ENCODE results near the gene HBP1. TPM values are rescaled to one million over a fixed set of nuclear protein-coding genes. Genes with fewer than 3 reads are reported as not detected.

The HBP1 gene, protein sequence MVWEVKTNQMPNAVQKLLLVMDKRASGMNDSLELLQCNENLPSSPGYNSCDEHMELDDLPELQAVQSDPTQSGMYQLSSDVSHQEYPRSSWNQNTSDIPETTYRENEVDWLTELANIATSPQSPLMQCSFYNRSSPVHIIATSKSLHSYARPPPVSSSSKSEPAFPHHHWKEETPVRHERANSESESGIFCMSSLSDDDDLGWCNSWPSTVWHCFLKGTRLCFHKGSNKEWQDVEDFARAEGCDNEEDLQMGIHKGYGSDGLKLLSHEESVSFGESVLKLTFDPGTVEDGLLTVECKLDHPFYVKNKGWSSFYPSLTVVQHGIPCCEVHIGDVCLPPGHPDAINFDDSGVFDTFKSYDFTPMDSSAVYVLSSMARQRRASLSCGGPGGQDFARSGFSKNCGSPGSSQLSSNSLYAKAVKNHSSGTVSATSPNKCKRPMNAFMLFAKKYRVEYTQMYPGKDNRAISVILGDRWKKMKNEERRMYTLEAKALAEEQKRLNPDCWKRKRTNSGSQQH
- total RNA-seq, result 10 to 100 TPM; 41.8 to 42.2 TPM

DNA sequence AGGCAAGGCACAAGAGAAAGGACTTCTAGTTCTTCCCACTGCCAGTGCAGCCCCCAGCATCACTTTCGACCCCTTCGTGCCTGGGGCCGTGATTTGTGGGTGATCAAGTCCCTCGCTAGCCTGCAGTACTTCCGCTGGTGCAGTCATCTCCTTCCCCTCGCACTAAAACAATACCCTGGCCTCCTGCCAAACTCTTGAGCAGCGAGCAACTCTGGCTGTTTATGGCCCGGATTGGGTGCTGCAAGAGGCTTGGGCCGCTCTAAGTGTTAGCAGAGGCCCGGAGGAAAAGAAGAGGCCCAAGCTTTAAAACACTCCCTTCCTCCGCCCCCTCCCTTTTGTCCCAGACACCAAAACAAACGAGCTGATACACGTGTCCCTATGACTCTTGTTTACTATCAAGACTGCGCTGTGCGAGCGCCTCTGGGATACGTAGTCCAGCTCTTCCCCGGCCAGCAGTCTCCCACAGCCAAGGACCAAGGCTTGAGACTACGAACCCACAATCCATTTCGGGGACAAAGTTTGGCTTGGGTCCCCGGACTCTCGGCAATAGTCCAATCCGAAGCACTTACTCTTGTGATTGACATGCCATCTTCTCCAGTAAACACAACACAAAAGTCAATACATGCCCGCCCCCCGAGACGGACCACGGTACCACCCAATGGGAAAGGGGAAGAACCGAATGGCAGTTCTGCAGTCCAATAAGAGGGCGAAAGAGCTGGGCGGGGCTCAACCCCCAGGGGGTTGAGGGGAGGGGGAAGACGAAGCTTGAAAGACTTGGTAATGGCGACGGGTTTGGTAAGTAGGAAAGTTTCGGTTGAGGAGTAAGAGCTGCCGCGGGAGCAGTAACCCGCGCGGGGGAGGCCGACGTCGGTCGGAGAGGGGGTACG is at the start of gene HBP1:
Gene HBP1 (plus strand): TSS at position 771 of the 887 bp plus-strand sequence. CDS start 10,891 bp downstream, outside the sequence.
- DNase-seq, result peak; percentile 99
- H3K4me3 Mint-ChIP-seq, result peak within 1 kb of the TSS; percentile 97
- H3K4me1 Mint-ChIP-seq (ENCODE audit: low read depth), result peaks cover 23% of the 10 kb centered on the region
- H3K9me3 Mint-ChIP-seq, result no peaks in the 10 kb centered on the region
- H3K27ac Mint-ChIP-seq, result peak within 1 kb of the TSS; percentile 99
- peaks cover 1% of the 10 kb centered on the region for H3K36me3 Mint-ChIP-seq (ENCODE audit: low read depth)
- H3K27me3 Mint-ChIP-seq (ENCODE audit: low read depth), result no peaks in the 10 kb centered on the region
- intact Hi-C loops (cut with micrococcal nuclease), result loop anchor here (1.0 to 5.0 kb wide), 16 partner anchors 12 to 1492 kb away; partner anchors contain the start of genes CCDC71L, COG5, DLD and DNAJB9
- CTCF ChIA-PET, result interaction anchor here (0.7 to 3.5 kb wide), 8 partner anchors 11 to 302 kb away, joined by 3 to 15 read pairs (median 4); no protein-coding TSS in a partner anchor

DNA sequence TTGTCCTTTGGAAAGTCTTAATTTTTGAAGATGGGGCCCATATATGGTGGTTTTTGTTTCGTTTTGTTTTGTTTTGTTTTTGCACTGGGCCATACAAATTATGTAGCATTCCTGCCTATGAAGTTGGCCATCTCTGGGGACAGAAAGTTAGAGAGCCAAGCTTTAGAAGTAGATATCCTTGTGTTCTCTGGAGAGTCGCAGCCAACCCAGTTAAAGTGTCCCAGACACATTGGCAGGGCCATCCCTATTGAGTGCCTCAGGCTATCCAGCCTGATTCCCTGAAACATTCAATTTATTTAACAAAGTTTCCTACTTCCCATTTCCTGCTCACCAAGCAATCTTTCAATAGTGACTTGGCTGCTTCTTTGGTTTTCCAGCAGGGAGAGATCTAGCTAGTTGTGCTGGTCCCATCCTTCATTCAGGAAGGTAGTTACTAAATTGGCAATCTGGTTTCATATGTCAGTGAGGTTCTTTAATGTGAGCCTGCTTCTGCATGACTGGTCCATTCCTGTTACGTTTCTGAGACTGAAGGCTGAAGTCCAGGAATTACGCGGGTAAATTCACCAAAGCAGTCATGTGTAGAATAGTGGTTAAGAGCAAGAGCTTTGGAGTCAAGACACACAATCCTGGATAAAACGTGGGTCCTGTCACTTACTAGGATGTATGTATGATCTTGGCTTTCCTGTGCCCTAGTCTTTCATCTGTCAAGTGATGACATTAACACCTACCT is 49.3 kb upstream of the HBP1 start:
- Mint-ChIP-seq H3K27me3 (ENCODE audit: low read depth) (no peaks in the 10 kb centered on the region), H3K9me3 (no peaks in the 10 kb centered on the region), H3K4me1 (ENCODE audit: low read depth) (no peaks in the 10 kb centered on the region), H3K27ac (no peak overlapping the region), H3K4me3 (no peak overlapping the region), H3K36me3 (ENCODE audit: low read depth) (no peaks in the 10 kb centered on the region)
- intact Hi-C loops (cut with micrococcal nuclease), result no loop called here
- no peak for DNase-seq
- CTCF ChIA-PET, result no interaction called here

DNA sequence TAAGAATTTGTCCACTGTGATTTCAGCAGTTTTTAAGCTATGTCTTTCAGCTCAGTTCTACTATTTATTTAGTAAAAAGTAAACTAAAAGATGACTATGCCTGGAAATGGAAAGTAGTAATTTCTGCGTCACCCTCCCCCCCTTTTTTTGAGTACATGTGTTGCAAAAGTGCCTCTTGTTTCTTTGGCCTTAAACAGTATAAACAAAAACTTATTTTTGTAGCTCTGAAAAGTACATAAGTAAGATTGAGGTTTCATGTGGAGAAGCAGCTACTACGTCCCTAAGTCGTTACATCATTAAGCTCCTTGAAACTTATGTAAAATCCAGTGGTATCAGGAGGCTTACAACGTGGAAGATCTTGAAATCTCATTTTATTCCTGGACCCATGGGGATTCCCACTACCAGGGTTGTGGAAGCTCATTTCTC is 46.3 kb upstream of the HBP1 start:
- Mint-ChIP-seq H3K27me3 (ENCODE audit: low read depth) (no peaks in the 10 kb centered on the region), H3K27ac (no peak overlapping the region), H3K36me3 (ENCODE audit: low read depth) (no peaks in the 10 kb centered on the region), H3K4me3 (no peak overlapping the region), H3K4me1 (ENCODE audit: low read depth) (peaks cover 15% of the 10 kb centered on the region), H3K9me3 (no peaks in the 10 kb centered on the region)
- intact Hi-C loops (cut with micrococcal nuclease), result no loop called here
- CTCF ChIA-PET, result interaction anchor here (0.6 to 1.6 kb wide), 4 partner anchors 17 to 128 kb away, joined by 3 to 5 read pairs (median 4); no protein-coding TSS in a partner anchor
- DNase-seq, result no peak

DNA sequence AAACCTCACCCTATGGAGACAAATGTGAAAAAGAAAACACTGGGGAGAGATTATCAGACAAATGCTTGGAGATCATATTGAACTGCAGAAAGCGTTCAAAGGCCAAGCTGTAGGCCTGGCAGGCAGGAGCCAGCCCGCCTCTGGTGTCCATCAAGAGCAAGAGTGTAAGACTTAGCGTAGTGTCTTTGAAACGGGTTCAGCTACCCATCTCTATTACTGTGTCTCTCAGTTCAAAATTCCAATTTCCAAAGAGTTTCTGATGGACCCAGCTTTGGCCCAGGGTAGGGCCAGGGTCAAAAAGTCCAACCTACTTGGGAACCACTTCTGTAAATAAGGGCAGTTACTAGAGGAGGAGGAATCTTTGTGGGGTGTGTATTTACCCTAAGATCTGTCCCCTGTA is 45.4 kb upstream of the HBP1 start:
- no peaks in the 10 kb centered on the region for H3K27me3 Mint-ChIP-seq (ENCODE audit: low read depth)
- H3K4me3 Mint-ChIP-seq, result no peak overlapping the region
- intact Hi-C loops (cut with micrococcal nuclease), result no loop called here
- CTCF ChIA-PET, result interaction anchor here (0.6 to 1.6 kb wide), 3 partner anchors 24 to 127 kb away, joined by 3 to 5 read pairs (median 4); no protein-coding TSS in a partner anchor
- no peak for DNase-seq
- H3K27ac Mint-ChIP-seq, result no peak overlapping the region
- H3K9me3 Mint-ChIP-seq, result no peaks in the 10 kb centered on the region
- H3K4me1 Mint-ChIP-seq (ENCODE audit: low read depth), result peaks cover 15% of the 10 kb centered on the region
- no peaks in the 10 kb centered on the region for H3K36me3 Mint-ChIP-seq (ENCODE audit: low read depth)

DNA sequence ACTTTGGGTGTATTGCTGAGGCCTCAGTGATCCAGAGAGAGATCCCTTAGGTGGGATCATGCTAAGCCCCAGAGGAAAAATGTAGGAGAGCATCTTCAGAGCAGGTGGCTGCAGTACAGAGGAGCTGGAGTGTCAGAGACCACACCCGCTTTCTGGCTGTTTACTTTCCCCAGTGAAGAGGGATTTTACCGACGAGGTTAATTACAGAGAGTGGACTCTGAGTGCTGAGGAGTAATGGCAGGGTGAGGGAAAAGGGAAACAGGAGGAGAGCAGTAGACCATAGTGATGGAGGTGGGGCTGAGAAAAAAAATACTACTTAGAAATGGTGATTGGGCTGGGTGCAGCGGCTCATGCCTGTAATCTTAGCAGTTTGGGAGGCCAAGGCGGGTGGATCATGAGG is 43.3 kb upstream of the HBP1 start:
- Mint-ChIP-seq H3K36me3 (ENCODE audit: low read depth) (no peaks in the 10 kb centered on the region), H3K4me1 (ENCODE audit: low read depth) (peaks cover 15% of the 10 kb centered on the region), H3K27ac (peak overlapping the region; percentile 52), H3K9me3 (no peaks in the 10 kb centered on the region), H3K27me3 (ENCODE audit: low read depth) (no peaks in the 10 kb centered on the region), H3K4me3 (peak overlapping the region; percentile 53)
- no peak for DNase-seq
- CTCF ChIA-PET, result interaction anchor here (1.4 kb wide), 1 partner anchor 25 kb away, joined by 5 read pairs; no protein-coding TSS in a partner anchor
- intact Hi-C loops (cut with micrococcal nuclease), result no loop called here

DNA sequence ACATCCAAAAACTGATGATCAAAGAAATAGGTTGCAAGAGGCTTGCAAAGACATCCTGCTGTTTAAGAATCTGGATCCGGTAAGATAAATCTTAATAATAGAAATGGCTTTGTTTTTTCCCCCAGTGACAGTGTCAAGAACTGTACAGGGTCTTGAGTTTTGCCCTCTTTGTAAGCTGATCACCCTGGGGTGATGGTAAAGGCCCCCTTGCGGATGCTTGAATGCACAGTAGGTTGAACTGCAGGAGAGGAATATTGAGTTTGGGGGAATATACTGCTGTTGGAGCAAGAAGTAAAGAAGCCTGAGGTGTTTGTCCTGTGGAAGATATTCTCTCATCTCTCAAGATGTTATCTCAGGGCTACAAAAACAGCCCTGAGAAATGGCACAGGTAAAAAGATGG is 40.6 kb upstream of the HBP1 start:
- CTCF ChIA-PET, result interaction anchor here (1.1 kb wide), 1 partner anchor 22 kb away, joined by 3 read pairs; no protein-coding TSS in a partner anchor
- intact Hi-C loops (cut with micrococcal nuclease), result no loop called here
- Mint-ChIP-seq H3K4me1 (ENCODE audit: low read depth) (peaks cover 15% of the 10 kb centered on the region), H3K4me3 (no peak overlapping the region), H3K36me3 (ENCODE audit: low read depth) (no peaks in the 10 kb centered on the region), H3K27me3 (ENCODE audit: low read depth) (no peaks in the 10 kb centered on the region), H3K27ac (no peak overlapping the region), H3K9me3 (no peaks in the 10 kb centered on the region)
- no peak for DNase-seq

DNA sequence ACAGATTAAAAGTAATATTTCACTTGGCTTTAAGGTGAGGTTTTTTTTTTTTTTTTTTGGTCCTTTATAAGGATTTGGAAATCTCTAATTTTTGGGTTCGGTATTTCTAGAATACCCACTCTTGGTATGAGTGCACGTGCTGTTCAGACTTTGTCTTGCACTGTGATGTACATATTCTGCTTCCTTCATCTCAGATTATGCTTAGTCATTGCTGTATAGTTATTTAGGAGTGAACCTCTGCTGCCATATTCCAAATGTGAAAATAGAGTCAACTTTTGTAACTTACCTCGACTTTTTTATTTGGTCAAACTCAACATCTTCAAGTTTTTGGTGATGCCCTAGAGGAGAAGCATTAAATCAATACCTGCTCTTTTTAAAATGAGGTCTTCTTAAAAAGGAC is 40.1 kb upstream of the HBP1 start:
- no peaks in the 10 kb centered on the region for H3K27me3 Mint-ChIP-seq (ENCODE audit: low read depth)
- peaks cover 15% of the 10 kb centered on the region for H3K4me1 Mint-ChIP-seq (ENCODE audit: low read depth)
- DNase-seq, result no peak
- H3K36me3 Mint-ChIP-seq (ENCODE audit: low read depth), result no peaks in the 10 kb centered on the region
- no peaks in the 10 kb centered on the region for H3K9me3 Mint-ChIP-seq
- no peak overlapping the region for H3K4me3 Mint-ChIP-seq
- CTCF ChIA-PET, result interaction anchor here (1.1 kb wide), 1 partner anchor 22 kb away, joined by 3 read pairs; no protein-coding TSS in a partner anchor
- H3K27ac Mint-ChIP-seq, result no peak overlapping the region
- intact Hi-C loops (cut with micrococcal nuclease), result no loop called here

DNA sequence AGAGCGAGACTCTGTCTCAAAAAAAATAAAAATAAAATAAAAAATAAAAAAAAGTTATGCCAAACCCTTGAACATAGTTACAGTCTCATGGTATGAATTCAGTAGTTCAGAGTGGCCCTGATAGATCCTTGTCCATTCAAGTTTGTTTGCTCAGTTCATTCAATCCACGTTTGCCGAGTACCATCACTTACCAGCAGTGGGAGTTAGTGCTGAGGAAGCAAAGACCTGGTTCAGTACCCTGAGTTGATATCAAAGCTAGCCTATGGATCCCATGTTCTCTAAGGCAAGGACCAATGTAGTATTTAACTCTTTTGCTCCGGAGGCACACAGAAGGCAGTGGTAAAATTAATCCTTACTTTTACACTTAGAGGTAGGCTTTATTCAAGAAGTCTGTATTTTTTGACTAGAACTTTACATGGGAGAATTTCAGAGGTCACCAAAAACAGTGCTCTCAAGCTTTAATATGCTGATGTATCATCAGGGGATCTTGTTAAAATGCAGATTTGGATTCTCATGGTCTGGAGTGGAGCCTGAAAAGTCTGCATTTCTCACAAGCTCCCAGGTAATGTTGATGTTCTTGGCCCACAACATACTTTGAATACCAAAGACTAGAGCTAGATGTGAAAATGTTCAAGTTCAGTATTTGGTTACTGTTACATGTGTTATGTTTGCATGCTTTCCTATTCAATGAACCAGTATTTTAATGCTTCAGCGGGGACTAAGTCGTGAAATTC is 38.1 kb upstream of the HBP1 start:
- no peak overlapping the region for H3K27ac Mint-ChIP-seq
- no peaks in the 10 kb centered on the region for H3K9me3 Mint-ChIP-seq
- CTCF ChIA-PET, result interaction anchor here (3.7 kb wide), 1 partner anchor 19 kb away, joined by 28 read pairs; no protein-coding TSS in a partner anchor
- DNase-seq, result no peak
- intact Hi-C loops (cut with micrococcal nuclease), result no loop called here
- peaks cover 10% of the 10 kb centered on the region for H3K4me1 Mint-ChIP-seq (ENCODE audit: low read depth)
- no peaks in the 10 kb centered on the region for H3K27me3 Mint-ChIP-seq (ENCODE audit: low read depth)
- H3K4me3 Mint-ChIP-seq, result no peak overlapping the region
- H3K36me3 Mint-ChIP-seq (ENCODE audit: low read depth), result no peaks in the 10 kb centered on the region

DNA sequence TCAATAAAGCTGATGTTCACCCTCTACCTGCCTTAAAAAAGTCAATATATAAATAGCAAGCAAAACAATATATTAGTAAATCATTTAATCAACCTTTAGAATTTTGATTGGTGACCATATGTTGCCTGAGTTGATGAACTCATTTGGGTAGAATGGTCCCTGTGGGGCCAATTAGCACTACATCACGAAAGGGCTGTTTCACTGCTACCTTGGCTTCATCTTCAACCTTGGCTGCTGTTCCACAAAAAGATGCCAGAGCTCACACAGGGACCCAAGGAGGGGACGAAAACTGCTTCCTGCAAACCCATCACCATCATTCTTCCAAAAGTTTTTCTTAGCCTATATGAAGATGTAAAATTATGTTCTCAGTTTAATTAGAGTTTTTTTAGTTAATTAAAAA is 35.4 kb upstream of the HBP1 start:
- CTCF ChIA-PET, result interaction anchor here (3.7 kb wide), 1 partner anchor 16 kb away, joined by 28 read pairs; no protein-coding TSS in a partner anchor
- DNase-seq, result no peak
- H3K9me3 Mint-ChIP-seq, result no peaks in the 10 kb centered on the region
- no peaks in the 10 kb centered on the region for H3K36me3 Mint-ChIP-seq (ENCODE audit: low read depth)
- no peak overlapping the region for H3K4me3 Mint-ChIP-seq
- no peaks in the 10 kb centered on the region for H3K4me1 Mint-ChIP-seq (ENCODE audit: low read depth)
- H3K27me3 Mint-ChIP-seq (ENCODE audit: low read depth), result no peaks in the 10 kb centered on the region
- intact Hi-C loops (cut with micrococcal nuclease), result no loop called here
- H3K27ac Mint-ChIP-seq, result no peak overlapping the region

DNA sequence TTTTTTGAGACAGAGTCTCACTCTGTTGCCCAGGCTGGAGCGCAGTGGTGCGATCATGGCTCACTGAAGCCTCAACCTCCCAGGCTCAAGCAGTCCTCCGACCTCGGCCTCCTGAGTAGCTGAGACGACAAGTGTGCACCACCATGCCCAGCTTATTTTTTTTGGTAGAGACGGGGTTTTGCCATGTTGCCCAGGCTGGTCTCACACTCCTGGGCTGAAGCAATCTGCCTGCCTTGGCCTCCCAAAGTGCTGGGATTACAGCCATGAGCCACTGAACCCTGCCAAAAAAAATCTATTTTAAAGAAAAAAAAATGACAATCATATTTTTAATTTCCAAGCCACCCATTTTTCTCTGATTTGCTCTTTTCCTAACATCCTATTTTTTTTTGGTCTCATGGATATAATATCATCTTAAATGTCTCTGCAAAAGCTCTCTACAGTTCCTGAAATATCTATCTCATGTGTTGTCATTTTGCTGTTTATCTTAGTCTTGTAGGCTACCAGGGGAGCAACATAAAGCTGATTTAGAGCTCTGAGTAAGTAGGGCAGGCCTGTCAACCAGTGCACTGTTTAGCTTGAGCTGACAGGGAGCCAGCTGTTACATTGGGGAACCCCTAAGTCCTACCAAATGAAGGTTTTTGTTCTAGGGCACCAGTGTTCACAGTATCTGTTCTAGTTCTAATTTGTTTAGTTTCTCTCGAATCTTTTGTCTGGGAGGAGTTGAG is 29.9 kb upstream of the HBP1 start:
- no peaks in the 10 kb centered on the region for H3K36me3 Mint-ChIP-seq (ENCODE audit: low read depth)
- no peaks in the 10 kb centered on the region for H3K27me3 Mint-ChIP-seq (ENCODE audit: low read depth)
- CTCF ChIA-PET, result interaction anchor here (0.6 kb wide), 1 partner anchor 17 kb away, joined by 3 read pairs; no protein-coding TSS in a partner anchor
- no peaks in the 10 kb centered on the region for H3K4me1 Mint-ChIP-seq (ENCODE audit: low read depth)
- H3K4me3 Mint-ChIP-seq, result no peak overlapping the region
- H3K9me3 Mint-ChIP-seq, result no peaks in the 10 kb centered on the region
- no peak overlapping the region for H3K27ac Mint-ChIP-seq
- intact Hi-C loops (cut with micrococcal nuclease), result no loop called here
- no peak for DNase-seq
